ENCODE measurements around the gene CACNA1C.

- TF ChIP-seq CTCF (IDR thresholded peaks at IDR 0.05) = no peak
- TF ChIP-seq POLR2A (IDR thresholded peaks at IDR 0.05) = no peak
Measured at GRCh38 chr12:2326470-2326869, 273.7 kb downstream of the CACNA1C start.

Data from tibial nerve (tissue), 3 donors.